ENCODE measurements around the gene ALDOC.

The ALDOC gene

GRCh38 chr17:28530250-28530649, 46.4 kb downstream of the ALDOC start:
- DNase-seq, result no peak

GRCh38 chr17:28529013-28529400, 47.7 kb downstream of the ALDOC start:
- no peak for DNase-seq

- no peak for DNase-seq
Observed at GRCh38 chr17:28528327-28529012, 48.2 kb downstream of the ALDOC start.

GRCh38 chr17:28527859-28528258, 48.8 kb downstream of the ALDOC start:
- DNase-seq, result no peak

GRCh38 chr17:28527181-28527681, 49.5 kb downstream of the ALDOC start:
- DNase-seq, result no peak

GRCh38 chr17:28526381-28526780, 50.3 kb downstream of the ALDOC start:
- no peak for DNase-seq

- DNase-seq, result no peak
Observed at GRCh38 chr17:28524476-28525424, 51.9 kb downstream of the ALDOC start.

- DNase-seq, result no peak
Observed at GRCh38 chr17:28523876-28524275, 52.8 kb downstream of the ALDOC start.

GRCh38 chr17:28523186-28523585, 53.5 kb downstream of the ALDOC start:
- no peak for DNase-seq

All from CD4-positive, alpha-beta T cell treated with Interleukin-10 for 1 hour (primary cell).